K562 (cell line): ENCODE results near the gene NMNAT1. TPM values are rescaled to one million over a fixed set of nuclear protein-coding genes. Genes with fewer than 3 reads are reported as not detected.

Experiments
- BACH1 ChIP-seq: fragments of 200-800 bp; sonication (Bioruptor generic); IDR thresholded peaks from 2 replicates; pipeline ENCODE4 v1.6.1; 2016; ENCODE audit warnings: missing genetic modification characterization, missing compliant biosample characterization
- GABPA ChIP-seq: fragments of 200-800 bp; sonication (Bioruptor generic); conservative IDR thresholded peaks from 2 replicates; pipeline ENCODE4 v1.6.1; 2016; ENCODE audit warnings: low read depth, missing genetic modification characterization, missing compliant biosample characterization
- GTF2A2 ChIP-seq: IDR thresholded peaks from 2 replicates; pipeline ENCODE4 v1.6.1; 2016; ENCODE audit warnings: mild to moderate bottlenecking, missing genetic modification characterization, missing compliant biosample characterization
- GTF2F1 ChIP-seq: IDR thresholded peaks from 2 replicates; pipeline ENCODE4 v1.6.1; 2011; ENCODE audit warnings: low read depth, low read length, improper control_type of control experiment
- KDM2B ChIP-seq: fragments of 250-450 bp; sonication (Bioruptor Pico); IDR thresholded peaks from 2 replicates; pipeline ENCODE4 v1.8.0; 2021; ENCODE audit warnings: mild to moderate bottlenecking, moderate library complexity
- LEF1 ChIP-seq: fragments of 450-650 bp; IDR thresholded peaks from 2 replicates; pipeline ENCODE4 v1.6.1; 2016; ENCODE audit warnings: mild to moderate bottlenecking
- NBN ChIP-seq: fragments of 450-650 bp; IDR thresholded peaks from 2 replicates; pipeline ENCODE4 v1.6.1; 2016; ENCODE audit warnings: low read depth, mild to moderate bottlenecking
- NFRKB ChIP-seq: fragments of 450-650 bp; IDR thresholded peaks from 2 replicates; pipeline ENCODE4 v1.6.1; 2016; ENCODE audit warnings: low read depth
- NRF1 ChIP-seq, 2 experiments: fragments of 450-650 bp; IDR thresholded peaks in 1 of 2; conservative IDR thresholded peaks in 1 of 2; 2 replicates each; pipeline ENCODE4 v1.6.1; 2014; ENCODE audit warnings: mild to moderate bottlenecking in 2 of 2
- PHF20 ChIP-seq: fragments of 450-650 bp; IDR thresholded peaks from 2 replicates; pipeline ENCODE4 v1.6.1; 2018; ENCODE audit not compliant: partially characterized antibody
- RBM25 ChIP-seq: fragments of 200-400 bp; formaldehyde crosslinking; IDR thresholded peaks from 2 replicates; pipeline ENCODE4 v1.6.1; 2018; ENCODE audit warnings: low read length, low read depth, moderate library complexity; ENCODE audit not compliant: severe bottlenecking
- TBL1XR1 ChIP-seq, 2 experiments: IDR thresholded peaks; 2 replicates each; pipeline ENCODE4 v1.6.1; 2012; ENCODE audit warnings: improper control_type of control experiment in 2 of 2, low read length in 2 of 2, mild to moderate bottlenecking in 1 of 2
- TCF3 ChIP-seq: sonication (generic); formaldehyde crosslinking; IDR thresholded peaks from 2 replicates; pipeline ENCODE4 v1.4.0; 2020; ENCODE audit warnings: mild to moderate bottlenecking, missing genetic modification reagents
- ZNF12 ChIP-seq: sonication (generic); formaldehyde crosslinking; IDR thresholded peaks from 2 replicates; pipeline ENCODE4 v1.4.0; 2020; ENCODE audit warnings: mild to moderate bottlenecking, missing genetic modification reagents
- polyA plus RNA-seq, 8 experiments: library from polyadenylated mRNA; depleted of rRNA in 4 of 8; stranded (reverse) in 5 of 8; unstranded in 3 of 8; fragments of >200 nt; fragmentation: Nextera tagmentation in 2 of 8; fragmentation: Illumina TruSeq in 1 of 8; extraction: Ambion mirVana in 2 of 8; extraction: Trizol in 1 of 8; gene quantifications; 2 replicates each; pipeline versions ENCODE4 v1.2.1 to v1.2.3, GENCODE V29; 2011 to 2014; ENCODE audit warnings: inconsistent platforms in 1 of 8, missing spikeins in 1 of 8
- total RNA-seq, 7 experiments: library from RNA; depleted of rRNA in 6 of 7; stranded (reverse); fragments of >200 nt in 6 of 7; fragmentation: Illumina TruSeq in 2 of 7; extraction: Trizol in 2 of 7; gene quantifications; 2 replicates each; pipeline versions ENCODE4 v1.2.1 to v1.2.3, GENCODE V29; 2011 to 2021; ENCODE audit warnings: low replicate concordance in 1 of 7
- TF ChIP-seq, protein P1 (sequence below), 2 experiments: IDR thresholded peaks; 2 replicates each; pipeline ENCODE4 v1.6.1; 2012; ENCODE audit warnings: improper control_type of control experiment in 2 of 2, low read depth in 2 of 2, low read length in 2 of 2, borderline replicate concordance in 1 of 2
- TF ChIP-seq, protein P2 (sequence below): fragments of 250-450 bp; sonication (Bioruptor Pico); IDR thresholded peaks from 2 replicates; pipeline ENCODE4 v1.4.0; 2020; ENCODE audit warnings: mild to moderate bottlenecking
- TF ChIP-seq, protein P3 (sequence below): fragments of 450-650 bp; formaldehyde crosslinking; IDR thresholded peaks from 2 replicates; pipeline ENCODE4 v1.4.0; 2022; ENCODE audit warnings: missing genetic modification characterization
- TF ChIP-seq, protein P4 (sequence below), 2 experiments: fragments of 450-650 bp; IDR thresholded peaks; 2 replicates each; pipeline ENCODE4 v1.6.1; 2016

Gene NMNAT1
- total and polyA plus RNA-seq, 9 of the 15 experiments (the other 6 are each of a cell fraction or from before 2014, with no cell fraction given): 5.1 to 14.6 (median 12.1) TPM

DNA sequence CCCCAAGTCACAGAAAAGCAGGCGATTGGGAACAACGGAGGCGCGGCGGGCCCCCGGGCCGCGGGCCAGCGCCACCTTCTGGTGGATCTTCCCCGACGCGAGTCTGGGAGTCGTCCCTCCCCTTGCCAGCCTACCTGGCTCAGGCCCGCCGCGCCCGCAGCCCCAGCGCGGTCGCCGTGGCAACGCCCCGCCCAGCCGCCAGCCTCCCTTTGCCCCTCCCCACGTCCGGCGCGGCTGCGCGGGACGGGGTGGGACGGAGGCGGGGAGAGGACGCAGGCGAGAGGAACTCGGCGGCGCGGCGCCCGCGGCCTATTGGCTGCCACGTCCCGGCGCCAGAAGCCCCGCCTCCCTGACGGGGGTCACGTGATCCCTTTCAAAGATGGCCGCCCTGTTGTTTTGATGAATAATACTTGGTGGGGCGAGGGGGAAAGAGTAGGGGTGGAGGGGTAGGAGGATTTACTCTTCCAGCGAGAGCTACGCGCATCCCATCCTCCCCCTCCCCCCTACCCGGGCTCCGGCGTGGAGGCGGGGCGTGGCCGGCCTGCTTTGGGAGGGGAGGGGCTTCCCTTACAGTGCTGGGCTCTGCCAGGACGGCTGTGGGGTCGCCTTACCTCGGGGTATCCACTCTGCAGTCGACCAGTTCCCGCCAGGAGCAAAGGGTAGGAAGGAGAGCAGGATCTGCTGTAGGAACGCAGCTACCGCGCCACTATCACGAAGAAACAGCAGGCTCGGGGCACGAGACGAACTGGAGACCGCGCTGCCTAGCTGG is 89.5 kb downstream of the NMNAT1 start, which contains the start of gene UBE4B (continued):
- TF ChIP-seq, protein P1, sequence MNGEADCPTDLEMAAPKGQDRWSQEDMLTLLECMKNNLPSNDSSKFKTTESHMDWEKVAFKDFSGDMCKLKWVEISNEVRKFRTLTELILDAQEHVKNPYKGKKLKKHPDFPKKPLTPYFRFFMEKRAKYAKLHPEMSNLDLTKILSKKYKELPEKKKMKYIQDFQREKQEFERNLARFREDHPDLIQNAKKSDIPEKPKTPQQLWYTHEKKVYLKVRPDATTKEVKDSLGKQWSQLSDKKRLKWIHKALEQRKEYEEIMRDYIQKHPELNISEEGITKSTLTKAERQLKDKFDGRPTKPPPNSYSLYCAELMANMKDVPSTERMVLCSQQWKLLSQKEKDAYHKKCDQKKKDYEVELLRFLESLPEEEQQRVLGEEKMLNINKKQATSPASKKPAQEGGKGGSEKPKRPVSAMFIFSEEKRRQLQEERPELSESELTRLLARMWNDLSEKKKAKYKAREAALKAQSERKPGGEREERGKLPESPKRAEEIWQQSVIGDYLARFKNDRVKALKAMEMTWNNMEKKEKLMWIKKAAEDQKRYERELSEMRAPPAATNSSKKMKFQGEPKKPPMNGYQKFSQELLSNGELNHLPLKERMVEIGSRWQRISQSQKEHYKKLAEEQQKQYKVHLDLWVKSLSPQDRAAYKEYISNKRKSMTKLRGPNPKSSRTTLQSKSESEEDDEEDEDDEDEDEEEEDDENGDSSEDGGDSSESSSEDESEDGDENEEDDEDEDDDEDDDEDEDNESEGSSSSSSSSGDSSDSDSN (IDR thresholded peaks at IDR 0.05; ENCODE audit: borderline replicate concordance in 1 of 2, low read depth in 2 of 2, low read length in 2 of 2): peak in 1 of 2 experiments; percentile 56; a peak in 2 of 4 replicates
- TF ChIP-seq, protein P2, sequence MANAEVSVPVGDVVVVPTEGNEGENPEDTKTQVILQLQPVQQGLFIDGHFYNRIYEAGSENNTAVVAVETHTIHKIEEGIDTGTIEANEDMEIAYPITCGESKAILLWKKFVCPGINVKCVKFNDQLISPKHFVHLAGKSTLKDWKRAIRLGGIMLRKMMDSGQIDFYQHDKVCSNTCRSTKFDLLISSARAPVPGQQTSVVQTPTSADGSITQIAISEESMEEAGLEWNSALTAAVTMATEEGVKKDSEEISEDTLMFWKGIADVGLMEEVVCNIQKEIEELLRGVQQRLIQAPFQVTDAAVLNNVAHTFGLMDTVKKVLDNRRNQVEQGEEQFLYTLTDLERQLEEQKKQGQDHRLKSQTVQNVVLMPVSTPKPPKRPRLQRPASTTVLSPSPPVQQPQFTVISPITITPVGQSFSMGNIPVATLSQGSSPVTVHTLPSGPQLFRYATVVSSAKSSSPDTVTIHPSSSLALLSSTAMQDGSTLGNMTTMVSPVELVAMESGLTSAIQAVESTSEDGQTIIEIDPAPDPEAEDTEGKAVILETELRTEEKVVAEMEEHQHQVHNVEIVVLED: peak; percentile 90
- TF ChIP-seq BACH1: no peak
- peak; percentile 10 to 13; a peak in 1 of 4 replicates for TF ChIP-seq TBL1XR1 (IDR thresholded peaks at IDR 0.05; ENCODE audit: low read length in 2 of 2)
- TF ChIP-seq GABPA (tag): peak; percentile 57; the same call in 1 of the 2 replicates
- no peak for TF ChIP-seq KDM2B (CRISPR knock-in tag)
- TF ChIP-seq, protein P3, sequence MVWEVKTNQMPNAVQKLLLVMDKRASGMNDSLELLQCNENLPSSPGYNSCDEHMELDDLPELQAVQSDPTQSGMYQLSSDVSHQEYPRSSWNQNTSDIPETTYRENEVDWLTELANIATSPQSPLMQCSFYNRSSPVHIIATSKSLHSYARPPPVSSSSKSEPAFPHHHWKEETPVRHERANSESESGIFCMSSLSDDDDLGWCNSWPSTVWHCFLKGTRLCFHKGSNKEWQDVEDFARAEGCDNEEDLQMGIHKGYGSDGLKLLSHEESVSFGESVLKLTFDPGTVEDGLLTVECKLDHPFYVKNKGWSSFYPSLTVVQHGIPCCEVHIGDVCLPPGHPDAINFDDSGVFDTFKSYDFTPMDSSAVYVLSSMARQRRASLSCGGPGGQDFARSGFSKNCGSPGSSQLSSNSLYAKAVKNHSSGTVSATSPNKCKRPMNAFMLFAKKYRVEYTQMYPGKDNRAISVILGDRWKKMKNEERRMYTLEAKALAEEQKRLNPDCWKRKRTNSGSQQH: peak; percentile 73; the same call in 1 of the 2 replicates
- no peak for TF ChIP-seq ZNF12 (CRISPR knock-in tag)
- TF ChIP-seq PHF20: peak; percentile 76
- peak; percentile 4; the same call in 1 of the 2 replicates for TF ChIP-seq NBN
- TF ChIP-seq, protein P4, sequence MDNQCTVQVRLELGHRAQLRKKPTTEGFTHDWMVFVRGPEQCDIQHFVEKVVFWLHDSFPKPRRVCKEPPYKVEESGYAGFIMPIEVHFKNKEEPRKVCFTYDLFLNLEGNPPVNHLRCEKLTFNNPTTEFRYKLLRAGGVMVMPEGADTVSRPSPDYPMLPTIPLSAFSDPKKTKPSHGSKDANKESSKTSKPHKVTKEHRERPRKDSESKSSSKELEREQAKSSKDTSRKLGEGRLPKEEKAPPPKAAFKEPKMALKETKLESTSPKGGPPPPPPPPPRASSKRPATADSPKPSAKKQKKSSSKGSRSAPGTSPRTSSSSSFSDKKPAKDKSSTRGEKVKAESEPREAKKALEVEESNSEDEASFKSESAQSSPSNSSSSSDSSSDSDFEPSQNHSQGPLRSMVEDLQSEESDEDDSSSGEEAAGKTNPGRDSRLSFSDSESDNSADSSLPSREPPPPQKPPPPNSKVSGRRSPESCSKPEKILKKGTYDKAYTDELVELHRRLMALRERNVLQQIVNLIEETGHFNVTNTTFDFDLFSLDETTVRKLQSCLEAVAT (IDR thresholded peaks at IDR 0.05): peak; percentile 33 to 68; a peak in 2 of 4 replicates
- TF ChIP-seq NRF1 (conservative IDR thresholded peaks at IDR 0.05 in 1 of 2, IDR thresholded peaks at IDR 0.05 in 1 of 2): peak; percentile 98
- peak; percentile 35; the same call in 1 of the 2 replicates for TF ChIP-seq TCF3 (CRISPR knock-in tag)
- no peak for TF ChIP-seq GTF2A2 (tag)
- TF ChIP-seq LEF1: peak; percentile 40; the same call in 1 of the 2 replicates
- peak; percentile 90 for TF ChIP-seq RBM25
- TF ChIP-seq NFRKB: peak; percentile 76
- TF ChIP-seq GTF2F1: peak; percentile 24; the same call in 1 of the 2 replicates
